Lower lobe of right lung (tissue), 2 donors: Measurements from ENCODE around the gene KIF16B. TPM values are rescaled to one million over a fixed set of nuclear protein-coding genes. Genes with fewer than 3 reads are reported as not detected.

Experiments
- ATAC-seq, 2 donors: fragments of 200-7000 bp; cut with Tn5 transposase; one replicate each; pipeline ENCODE4 v1.9.1; 2020 to 2022; ENCODE audit warnings: mild to moderate bottlenecking in 2 of 2, moderate library complexity in 2 of 2
- DNase-seq: peaks from one replicate; pipeline ENCODE4 v3.0.0-alpha.2; 2020
- H3K27ac ChIP-seq: fragments of 200-600 bp; one replicate; pipeline ENCODE4 v1.8.0; 2022
- H3K27me3 ChIP-seq: fragments of 200-600 bp; one replicate; pipeline ENCODE4 v1.8.0; 2022; ENCODE audit warnings: low read depth
- H3K36me3 ChIP-seq: fragments of 200-600 bp; one replicate; pipeline ENCODE4 v1.8.0; 2022; ENCODE audit warnings: mild to moderate bottlenecking
- H3K4me1 ChIP-seq: fragments of 200-600 bp; one replicate; pipeline ENCODE4 v1.8.0; 2022
- H3K4me3 ChIP-seq: fragments of 200-600 bp; one replicate; pipeline ENCODE4 v1.8.0; 2022; ENCODE audit warnings: mild to moderate bottlenecking
- H3K9me3 ChIP-seq: fragments of 200-600 bp; one replicate; pipeline ENCODE4 v1.8.0; 2022
- intact Hi-C: fragments of 100-400 bp; cut with DNase I; formaldehyde crosslinking; loops from one replicate; pipeline ENCODE4 v1.11.0; 2022
- total RNA-seq: library from RNA; stranded (reverse); fragmentation: NEBNext Ultra II Directional; extraction: Animal tissue kit (Norgen Biotek cat#: 25700); gene quantifications from one replicate; pipeline ENCODE4 v1.2.1, GENCODE V29; 2021
- TF ChIP-seq, protein P1 (sequence below): fragments of 200-600 bp; IDR thresholded peaks from one replicate; pipeline ENCODE4 v1.8.0; 2022; ENCODE audit warnings: antibody characterized with exemption, mild to moderate bottlenecking
- donor health status: DM: no; HTN: yes; CAD: no; lungs with severe emphysema.

The KIF16B gene
- total RNA-seq, 1 donor from 2014 or later, result 25.1 TPM

DNA sequence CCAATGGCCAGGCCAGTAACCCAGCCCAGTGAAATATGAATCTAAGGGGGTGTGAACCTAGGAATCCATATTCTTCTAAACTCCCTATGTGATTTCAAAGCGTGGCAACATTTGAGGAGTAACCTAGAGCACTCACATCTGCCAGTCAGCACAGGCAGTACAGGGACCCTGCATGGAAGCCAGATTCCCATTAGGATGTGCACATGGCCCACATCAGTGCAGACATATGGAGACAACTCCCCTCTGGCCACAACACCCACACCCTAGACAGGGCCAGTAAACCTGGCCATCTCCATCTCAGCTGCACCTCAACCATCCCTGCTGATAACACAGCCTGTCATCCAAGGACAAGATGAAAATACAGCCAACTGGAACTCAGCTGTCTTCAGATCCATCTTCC lies 56.5 kb downstream of the KIF16B start:
- intact Hi-C loops, result no loop called here
- H3K27ac ChIP-seq, result no peak overlapping the region
- ATAC-seq, result no peak
- H3K4me1 ChIP-seq, result no peaks in the 10 kb centered on the region
- H3K36me3 ChIP-seq, result no peaks in the 10 kb centered on the region
- TF ChIP-seq, protein P1, sequence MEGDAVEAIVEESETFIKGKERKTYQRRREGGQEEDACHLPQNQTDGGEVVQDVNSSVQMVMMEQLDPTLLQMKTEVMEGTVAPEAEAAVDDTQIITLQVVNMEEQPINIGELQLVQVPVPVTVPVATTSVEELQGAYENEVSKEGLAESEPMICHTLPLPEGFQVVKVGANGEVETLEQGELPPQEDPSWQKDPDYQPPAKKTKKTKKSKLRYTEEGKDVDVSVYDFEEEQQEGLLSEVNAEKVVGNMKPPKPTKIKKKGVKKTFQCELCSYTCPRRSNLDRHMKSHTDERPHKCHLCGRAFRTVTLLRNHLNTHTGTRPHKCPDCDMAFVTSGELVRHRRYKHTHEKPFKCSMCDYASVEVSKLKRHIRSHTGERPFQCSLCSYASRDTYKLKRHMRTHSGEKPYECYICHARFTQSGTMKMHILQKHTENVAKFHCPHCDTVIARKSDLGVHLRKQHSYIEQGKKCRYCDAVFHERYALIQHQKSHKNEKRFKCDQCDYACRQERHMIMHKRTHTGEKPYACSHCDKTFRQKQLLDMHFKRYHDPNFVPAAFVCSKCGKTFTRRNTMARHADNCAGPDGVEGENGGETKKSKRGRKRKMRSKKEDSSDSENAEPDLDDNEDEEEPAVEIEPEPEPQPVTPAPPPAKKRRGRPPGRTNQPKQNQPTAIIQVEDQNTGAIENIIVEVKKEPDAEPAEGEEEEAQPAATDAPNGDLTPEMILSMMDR, result no peak
- no peak overlapping the region for H3K4me3 ChIP-seq
- H3K27me3 ChIP-seq, result no peaks in the 10 kb centered on the region
- H3K9me3 ChIP-seq, result no peaks in the 10 kb centered on the region
- DNase-seq, result no peak

DNA sequence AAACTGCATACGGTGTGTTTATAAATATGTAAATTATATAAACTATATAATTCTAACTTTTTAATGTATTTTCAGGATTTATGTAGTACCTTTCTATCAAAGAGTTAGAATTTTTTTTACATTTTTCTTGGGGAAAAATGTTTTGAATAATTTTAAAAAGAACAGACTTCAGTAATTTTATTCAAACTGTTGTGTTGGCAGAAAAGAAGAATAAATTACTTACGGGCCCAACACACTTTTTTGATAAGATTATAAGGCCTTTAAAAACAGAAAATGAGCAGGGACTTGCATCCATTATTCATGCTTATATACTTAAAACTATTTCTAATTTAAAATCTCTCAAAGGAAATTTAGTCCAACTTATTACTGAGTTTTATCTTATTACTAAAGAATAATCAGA lies 58.2 kb downstream of the KIF16B start:
- Histone ChIP-seq H3K27me3 (no peaks in the 10 kb centered on the region), H3K27ac (no peak overlapping the region), H3K36me3 (peaks cover 14% of the 10 kb centered on the region), H3K4me1 (no peaks in the 10 kb centered on the region), H3K9me3 (no peaks in the 10 kb centered on the region), H3K4me3 (no peak overlapping the region)
- DNase-seq, result no peak
- no peak for ATAC-seq
- intact Hi-C loops, result no loop called here
- TF ChIP-seq, protein P1, result no peak

DNA sequence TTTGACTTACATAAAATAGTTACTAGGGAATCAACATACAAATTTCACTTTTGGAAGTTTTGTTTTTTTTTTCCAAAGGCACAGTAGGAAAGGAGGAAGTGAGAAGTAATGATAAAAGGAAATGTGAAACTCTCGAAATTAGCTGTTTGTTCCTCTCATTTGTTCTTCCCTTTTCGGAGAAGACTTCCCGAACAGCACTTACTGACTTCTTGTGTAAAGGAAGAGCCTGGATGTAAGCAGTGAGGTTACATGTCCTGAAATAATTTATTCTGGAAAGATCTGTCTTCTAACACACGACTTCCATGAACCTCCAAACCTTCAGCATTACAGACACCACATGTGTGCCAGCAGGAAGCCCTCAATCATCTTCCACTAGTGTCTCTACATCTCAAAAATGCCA lies 59.1 kb downstream of the KIF16B start:
- Histone ChIP-seq H3K4me3 (no peak overlapping the region), H3K4me1 (no peaks in the 10 kb centered on the region), H3K27ac (peak overlapping the region; percentile 22), H3K27me3 (no peaks in the 10 kb centered on the region), H3K9me3 (no peaks in the 10 kb centered on the region), H3K36me3 (peaks cover 14% of the 10 kb centered on the region)
- intact Hi-C loops, result no loop called here
- DNase-seq (no peak), ATAC-seq (peak; percentile 55 to 68)
- TF ChIP-seq, protein P1, result no peak

DNA sequence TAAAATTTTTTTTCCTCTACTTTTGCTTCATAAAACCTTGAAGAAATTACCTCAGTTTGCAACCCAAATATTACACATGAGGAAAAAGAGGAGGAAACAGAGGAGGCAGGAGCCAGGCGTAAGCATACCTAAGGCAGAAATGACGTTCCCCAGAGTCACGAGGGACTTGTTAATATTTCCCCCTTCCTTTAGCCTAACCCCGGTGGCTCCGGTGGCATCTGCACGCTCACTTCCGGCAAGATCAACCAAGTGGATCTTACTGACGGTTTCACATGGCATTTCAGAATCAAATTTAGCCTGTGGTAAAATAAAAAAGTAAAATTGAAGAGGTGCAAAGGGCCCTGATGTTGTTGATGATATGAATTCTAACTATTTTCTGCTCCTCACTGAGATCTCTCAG lies 67.4 kb downstream of the KIF16B start:
- H3K36me3 ChIP-seq, result peaks cover 62% of the 10 kb centered on the region

DNA sequence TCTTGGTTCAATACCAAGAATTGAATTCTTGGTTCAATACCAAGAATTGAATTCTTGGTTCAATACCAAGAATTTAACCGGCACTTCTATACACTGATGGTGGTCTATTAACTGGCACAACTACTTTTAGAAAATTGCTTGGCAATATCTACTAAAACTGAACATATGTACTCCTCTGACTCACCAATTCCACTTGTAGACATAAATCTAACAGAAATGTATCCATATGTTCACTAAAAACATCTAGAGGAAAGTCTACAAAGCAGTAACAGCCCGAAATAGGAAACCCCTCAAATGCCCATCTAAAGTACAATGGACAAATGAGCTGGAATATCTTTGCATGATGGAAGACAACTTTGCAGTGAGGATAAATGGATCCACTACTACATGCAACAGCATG lies 71.9 kb downstream of the KIF16B start:
- H3K9me3 ChIP-seq, result no peaks in the 10 kb centered on the region
- H3K4me1 ChIP-seq, result no peaks in the 10 kb centered on the region
- no peak overlapping the region for H3K27ac ChIP-seq
- peaks cover 36% of the 10 kb centered on the region for H3K36me3 ChIP-seq
- no peaks in the 10 kb centered on the region for H3K27me3 ChIP-seq
- H3K4me3 ChIP-seq, result no peak overlapping the region
- no peak for ATAC-seq
- intact Hi-C loops, result no loop called here
- TF ChIP-seq, protein P1, result no peak
- no peak for DNase-seq

More for the DNA sequence above, 67.4 kb downstream of the KIF16B start:
- no peak overlapping the region for H3K27ac ChIP-seq
- H3K4me3 ChIP-seq, result no peak overlapping the region
- DNase-seq (no peak), ATAC-seq (no peak)
- intact Hi-C loops, result no loop called here
- TF ChIP-seq, protein P1, result no peak
- H3K27me3 ChIP-seq, result no peaks in the 10 kb centered on the region
- no peaks in the 10 kb centered on the region for H3K4me1 ChIP-seq
- H3K9me3 ChIP-seq, result no peaks in the 10 kb centered on the region

DNA sequence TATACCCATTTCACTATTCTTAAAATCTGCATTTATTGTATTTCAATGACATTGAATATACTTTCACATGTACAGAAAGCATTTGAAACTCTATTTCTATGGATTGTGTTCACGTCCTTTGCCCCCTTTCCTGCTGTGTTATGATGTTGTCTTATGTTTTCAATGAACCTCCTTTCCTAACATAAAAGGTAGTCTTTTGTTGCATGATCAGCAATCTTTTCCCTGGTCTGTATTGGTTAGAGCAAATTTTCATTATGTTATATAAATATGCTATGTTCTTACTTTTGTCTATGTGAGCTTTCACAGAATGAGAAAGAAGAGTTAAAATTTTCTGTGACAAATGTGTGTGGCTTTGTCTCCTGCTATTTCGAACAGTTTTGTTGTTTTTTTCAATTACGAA lies 73.1 kb downstream of the KIF16B start:
- ATAC-seq, result no peak
- Histone ChIP-seq H3K9me3 (no peaks in the 10 kb centered on the region), H3K27me3 (no peaks in the 10 kb centered on the region), H3K4me1 (no peaks in the 10 kb centered on the region), H3K27ac (no peak overlapping the region), H3K4me3 (no peak overlapping the region), H3K36me3 (peaks cover 35% of the 10 kb centered on the region)
- intact Hi-C loops, result no loop called here
- no peak for DNase-seq
- TF ChIP-seq, protein P1, result no peak
